LNCaP clone FGC (cell line): Measurements from ENCODE around the gene SSH2.
"Not testable (repeated sequence)": the region's sequence is repeated elsewhere in the genome, so short reads cannot be mapped to it uniquely, and the experiment has no call there.

ENCODE experiments used
- DNase-seq: peaks from one replicate; pipeline ENCODE4 v3.0.0-alpha.2; 2011; ENCODE audit warnings: low read depth
- H3K4me3 ChIP-seq: 2 replicates; pipeline ENCODE4 v1.5.1; 2011; ENCODE audit warnings: mild to moderate bottlenecking, low read depth, low read length, control low read depth
- CTCF ChIP-seq: IDR thresholded peaks from 2 replicates; pipeline ENCODE4 v1.5.1; 2012; ENCODE audit warnings: mild to moderate bottlenecking; ENCODE audit not compliant: control insufficient read depth, insufficient read depth; ENCODE audit errors: extremely low read depth

The SSH2 gene

GRCh38 chr17:29655323-29655722 is 274.7 kb downstream of the SSH2 start:
- DNase-seq: no peak
- no peak overlapping the region for H3K4me3 ChIP-seq
- TF ChIP-seq CTCF: no peak

GRCh38 chr17:29653995-29654714 is 275.9 kb downstream of the SSH2 start:
- no peak for TF ChIP-seq CTCF
- no peak overlapping the region for H3K4me3 ChIP-seq
- DNase-seq: no peak

GRCh38 chr17:29652976-29653375 is 277.1 kb downstream of the SSH2 start:
- no peak for DNase-seq
- no peak overlapping the region for H3K4me3 ChIP-seq
- no peak for TF ChIP-seq CTCF

- not testable (repeated sequence) for DNase-seq, H3K4me3 ChIP-seq
These were observed 278.1 kb downstream of the SSH2 start for GRCh38 chr17:29651913-29652312.

- H3K4me3 ChIP-seq: no peak overlapping the region
- no peak for DNase-seq
- TF ChIP-seq CTCF: no peak
These were observed 279.6 kb downstream of the SSH2 start for GRCh38 chr17:29650396-29650795.

- TF ChIP-seq CTCF: no peak
- no peak for DNase-seq
- H3K4me3 ChIP-seq: no peak overlapping the region
These were observed 280.7 kb downstream of the SSH2 start for GRCh38 chr17:29649359-29649758.

GRCh38 chr17:29648005-29648404 is 282.0 kb downstream of the SSH2 start:
- no peak for DNase-seq
- no peak overlapping the region for H3K4me3 ChIP-seq
- no peak for TF ChIP-seq CTCF
